Measurements from ENCODE around the gene NDRG4.
"Not testable (repeated sequence)": the region's sequence is repeated elsewhere in the genome, so short reads cannot be mapped to it uniquely, and the experiment has no call there.

NDRG4 gene

GRCh38 chr16:58465817-58466216, 34.1 kb upstream of the NDRG4 start:
- no peak for DNase-seq

- no peak for DNase-seq
Observed at GRCh38 chr16:58466396-58466795, 33.5 kb upstream of the NDRG4 start.

- no peak for DNase-seq
Observed at GRCh38 chr16:58467905-58468304, 32.0 kb upstream of the NDRG4 start.

- no peak for DNase-seq
Observed at GRCh38 chr16:58471209-58471975, 28.6 kb upstream of the NDRG4 start.

GRCh38 chr16:58472266-58472665, 27.7 kb upstream of the NDRG4 start:
- no peak for DNase-seq

- no peak for DNase-seq
Observed at GRCh38 chr16:58472827-58473226, 27.1 kb upstream of the NDRG4 start.

- DNase-seq: no peak
Observed at GRCh38 chr16:58474296-58474695, 25.6 kb upstream of the NDRG4 start.

GRCh38 chr16:58475091-58475619, 24.8 kb upstream of the NDRG4 start:
- DNase-seq: no peak

GRCh38 chr16:58476791-58477190, 23.2 kb upstream of the NDRG4 start:
- DNase-seq: no peak

GRCh38 chr16:58478427-58478826, 21.5 kb upstream of the NDRG4 start:
- no peak for DNase-seq

GRCh38 chr16:58481226-58481869, 18.6 kb upstream of the NDRG4 start:
- no peak for DNase-seq

GRCh38 chr16:58481931-58482330, 18.0 kb upstream of the NDRG4 start:
- DNase-seq: no peak

GRCh38 chr16:58485184-58485887, 14.6 kb upstream of the NDRG4 start:
- DNase-seq: no peak

GRCh38 chr16:58487566-58488351, 12.2 kb upstream of the NDRG4 start:
- no peak for DNase-seq

- DNase-seq: no peak
Observed at GRCh38 chr16:58488531-58488930, 11.4 kb upstream of the NDRG4 start.

- no peak for DNase-seq
Observed at GRCh38 chr16:58490065-58490464, 9.9 kb upstream of the NDRG4 start.

- DNase-seq: not testable (repeated sequence)
Observed at GRCh38 chr16:58490539-58490938, 9.4 kb upstream of the NDRG4 start.

GRCh38 chr16:58492066-58492465, 7.9 kb upstream of the NDRG4 start:
- DNase-seq: no peak

- DNase-seq: no peak
Observed at GRCh38 chr16:58492735-58493134, 7.2 kb upstream of the NDRG4 start.

- DNase-seq: no peak
Observed at GRCh38 chr16:58493756-58494431, 6.0 kb upstream of the NDRG4 start.

GRCh38 chr16:58494981-58495520, 4.9 kb upstream of the NDRG4 start:
- DNase-seq: peak; percentile 77
